Coronary artery (tissue), 2 donors: ENCODE measurements around the gene AP4S1.
A peak's percentile ranks its signal among the peaks of the same experiment; 100 is the strongest.
"Not testable (repeated sequence)": the region's sequence is repeated elsewhere in the genome, so short reads cannot be mapped to it uniquely, and the experiment has no call there.

ENCODE experiments used
- DNase-seq: peaks from one replicate; pipeline ENCODE4 v3.0.0-alpha.2; 2017; ENCODE audit warnings: low spot score
- H3K27ac ChIP-seq, 2 donors: fragments of 200-600 bp; sonication (generic); one replicate each; pipeline ENCODE4 v1.5.1; 2016 to 2019
- H3K4me3 ChIP-seq: fragments of 200-600 bp; sonication (generic); 2 replicates; pipeline ENCODE4 v1.5.1; 2016; ENCODE audit warnings: mild to moderate bottlenecking, moderate library complexity
- TF ChIP-seq, protein P1 (sequence below): fragments of 200-600 bp; sonication (generic); IDR thresholded peaks from one replicate; pipeline ENCODE4 v1.5.1; 2019; ENCODE audit warnings: antibody characterized with exemption

The AP4S1 gene

GRCh38 chr14:31084385-31084784, 58.9 kb downstream of the AP4S1 start:
- Histone ChIP-seq H3K4me3 (no peak overlapping the region), H3K27ac (no peak overlapping the region)
- DNase-seq: no peak
- TF ChIP-seq, protein P1, sequence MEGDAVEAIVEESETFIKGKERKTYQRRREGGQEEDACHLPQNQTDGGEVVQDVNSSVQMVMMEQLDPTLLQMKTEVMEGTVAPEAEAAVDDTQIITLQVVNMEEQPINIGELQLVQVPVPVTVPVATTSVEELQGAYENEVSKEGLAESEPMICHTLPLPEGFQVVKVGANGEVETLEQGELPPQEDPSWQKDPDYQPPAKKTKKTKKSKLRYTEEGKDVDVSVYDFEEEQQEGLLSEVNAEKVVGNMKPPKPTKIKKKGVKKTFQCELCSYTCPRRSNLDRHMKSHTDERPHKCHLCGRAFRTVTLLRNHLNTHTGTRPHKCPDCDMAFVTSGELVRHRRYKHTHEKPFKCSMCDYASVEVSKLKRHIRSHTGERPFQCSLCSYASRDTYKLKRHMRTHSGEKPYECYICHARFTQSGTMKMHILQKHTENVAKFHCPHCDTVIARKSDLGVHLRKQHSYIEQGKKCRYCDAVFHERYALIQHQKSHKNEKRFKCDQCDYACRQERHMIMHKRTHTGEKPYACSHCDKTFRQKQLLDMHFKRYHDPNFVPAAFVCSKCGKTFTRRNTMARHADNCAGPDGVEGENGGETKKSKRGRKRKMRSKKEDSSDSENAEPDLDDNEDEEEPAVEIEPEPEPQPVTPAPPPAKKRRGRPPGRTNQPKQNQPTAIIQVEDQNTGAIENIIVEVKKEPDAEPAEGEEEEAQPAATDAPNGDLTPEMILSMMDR: no peak

- no peak for DNase-seq
- Histone ChIP-seq H3K27ac (no peak overlapping the region), H3K4me3 (no peak overlapping the region)
- TF ChIP-seq, protein P1: no peak
Observed at GRCh38 chr14:31085027-31085426, 59.6 kb downstream of the AP4S1 start.

DNA sequence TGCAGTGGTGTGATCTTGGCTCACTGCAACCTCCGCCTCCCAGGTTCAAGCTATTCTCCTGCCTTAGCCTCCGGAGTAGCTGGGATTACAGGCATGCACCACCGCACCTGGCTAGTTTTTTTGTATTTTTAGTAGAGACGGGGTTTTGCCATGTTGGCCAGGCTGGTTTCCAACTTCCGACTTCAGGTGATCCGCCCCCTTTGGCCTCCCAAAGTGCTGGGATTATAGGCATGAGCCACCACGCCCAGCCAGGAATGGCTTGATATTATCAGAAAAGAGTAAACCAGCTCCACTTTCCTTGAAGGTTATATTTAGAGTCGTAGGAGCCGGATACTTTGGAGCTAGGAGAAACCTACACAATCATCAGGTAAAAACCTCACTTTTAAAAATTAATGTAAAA, 61.0 kb downstream of the AP4S1 start:
- not testable (repeated sequence) for H3K4me3 ChIP-seq, DNase-seq, H3K27ac ChIP-seq

GRCh38 chr14:31090883-31091764, 65.7 kb downstream of the AP4S1 start:
- peak; percentile 76 for DNase-seq
- H3K4me3 ChIP-seq: no peak overlapping the region
- TF ChIP-seq, protein P1: no peak
- peak overlapping the region; percentile 72 to 87 for H3K27ac ChIP-seq

DNA sequence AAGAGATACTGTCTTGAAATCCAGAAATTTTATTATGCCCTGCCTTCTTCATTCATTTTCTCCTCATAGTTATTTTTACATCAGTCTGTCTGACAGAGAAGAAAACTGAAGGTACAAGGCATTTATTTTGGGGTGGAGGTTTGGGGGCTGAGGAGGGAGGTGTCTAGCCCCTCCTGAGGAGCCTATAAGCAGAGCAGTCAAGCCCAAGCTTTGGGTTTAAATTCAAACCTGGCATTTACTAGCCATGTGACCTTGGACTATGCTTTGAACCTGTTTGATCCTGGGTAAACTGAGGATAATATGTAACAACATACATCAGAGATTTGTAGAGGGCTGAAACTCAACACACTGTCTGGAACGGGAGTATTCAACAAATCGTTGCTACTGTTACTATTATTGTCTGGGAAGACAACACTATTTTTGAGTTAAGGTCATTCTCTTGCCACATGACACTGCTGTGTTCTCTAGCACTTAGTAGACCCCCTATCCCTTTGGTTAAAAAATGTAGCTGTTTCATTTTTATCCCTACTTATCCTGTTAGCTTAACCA, 66.8 kb downstream of the AP4S1 start:
- Histone ChIP-seq H3K27ac (no peak overlapping the region), H3K4me3 (no peak overlapping the region)
- TF ChIP-seq, protein P1: no peak
- no peak for DNase-seq

DNA sequence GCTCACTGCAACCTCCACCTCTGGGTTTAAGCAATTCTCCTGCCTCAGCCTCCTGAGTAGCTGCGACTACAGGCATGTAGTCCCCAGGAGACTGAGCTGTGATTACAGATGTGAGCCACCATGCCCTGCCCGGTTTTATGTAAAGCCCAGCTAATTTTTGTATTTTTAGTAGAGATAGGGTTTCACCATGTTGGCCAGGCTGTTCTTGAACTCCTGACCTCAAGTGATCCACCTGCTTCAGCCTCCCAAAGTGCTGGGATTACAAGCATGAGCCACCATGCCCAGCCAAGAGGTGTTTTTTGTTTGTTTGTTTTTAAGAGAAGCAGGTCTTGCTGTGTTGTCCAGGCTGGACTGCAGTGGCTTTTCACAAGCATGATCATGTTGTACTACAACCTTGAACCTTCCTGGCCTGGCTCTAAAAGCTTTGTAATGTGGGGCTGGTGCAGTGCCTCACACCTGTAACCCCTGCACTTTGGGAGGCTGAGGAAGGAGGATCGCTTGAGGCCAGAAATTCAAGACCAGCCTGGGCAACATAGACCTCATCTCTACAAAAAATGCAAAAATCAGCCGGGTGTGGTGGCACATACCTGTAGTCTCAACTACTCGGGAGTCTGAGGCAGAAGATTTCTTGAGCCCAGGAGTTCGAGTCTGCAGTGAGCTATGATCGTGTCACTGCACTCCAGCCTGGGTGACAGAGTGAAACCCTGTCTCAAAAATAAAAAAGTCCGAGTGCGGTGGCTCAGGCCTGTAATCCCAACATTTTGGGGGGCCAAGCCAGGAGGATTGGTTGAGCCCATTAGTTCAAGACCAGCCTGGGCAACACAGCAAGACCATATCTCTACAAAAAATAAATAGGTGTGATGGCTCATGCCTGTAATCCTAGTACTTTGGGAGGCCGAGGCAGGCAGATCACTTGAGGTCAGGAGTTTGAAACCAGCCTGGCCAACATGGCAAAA, 68.7 kb downstream of the AP4S1 start:
- not testable (repeated sequence) for H3K27ac ChIP-seq, DNase-seq, H3K4me3 ChIP-seq

DNA sequence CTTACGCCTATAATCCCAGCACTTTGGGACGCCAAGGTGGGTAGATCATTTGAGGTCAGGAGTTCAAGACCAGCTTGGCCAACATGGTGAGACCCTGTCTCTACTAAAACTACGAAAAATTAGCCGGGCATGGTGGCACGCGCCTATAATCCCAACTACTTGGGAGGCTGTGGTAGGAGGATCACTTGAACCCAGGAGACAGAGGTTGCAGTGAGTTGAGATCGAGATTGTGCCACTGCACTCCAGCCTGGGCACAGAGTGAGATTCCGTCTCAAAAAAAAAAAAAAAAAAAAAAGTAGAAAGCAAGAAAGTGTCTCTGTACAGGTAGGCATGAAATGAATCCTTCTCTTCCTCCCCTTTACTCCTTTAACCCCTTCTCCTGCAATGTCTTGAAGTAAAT, 70.4 kb downstream of the AP4S1 start:
- not testable (repeated sequence) for DNase-seq, H3K4me3 ChIP-seq, H3K27ac ChIP-seq

GRCh38 chr14:31096255-31096654, 70.8 kb downstream of the AP4S1 start:
- Histone ChIP-seq H3K27ac (no peak overlapping the region), H3K4me3 (no peak overlapping the region)
- TF ChIP-seq, protein P1: no peak
- no peak for DNase-seq
